PFSK-1 (cell line): ENCODE results near the gene WDR62.

Experiments
- FOXP2 ChIP-seq: optimal IDR thresholded peaks from 2 replicates; pipeline ENCODE3; 2011; ENCODE audit warnings: borderline replicate concordance, control low read depth, inconsistent platforms; ENCODE audit not compliant: insufficient read depth; ENCODE audit errors: extremely low read length, extremely low read depth
- POLR2AphosphoS5 ChIP-seq: IDR thresholded peaks from 2 replicates; pipeline ENCODE4 v1.6.1; 2012; ENCODE audit warnings: low read depth, mild to moderate bottlenecking, control low read depth, low read length, moderate library complexity
- REST ChIP-seq, 2 experiments: IDR thresholded peaks; 2 replicates each; pipeline versions ENCODE4 v1.6.1 to v1.8.0; 2011 to 2012; ENCODE audit warnings: low read depth in 2 of 2, low read length in 2 of 2, control low read depth in 1 of 2, inconsistent platforms in 1 of 2, mild to moderate bottlenecking in 1 of 2, moderate library complexity in 1 of 2; ENCODE audit not compliant: insufficient read depth in 1 of 2
- SIN3A ChIP-seq: IDR thresholded peaks from 2 replicates; pipeline ENCODE4 v1.6.1; 2012; ENCODE audit warnings: mild to moderate bottlenecking, low read length, moderate library complexity, borderline replicate concordance; ENCODE audit not compliant: insufficient read depth
- TAF1 ChIP-seq: IDR thresholded peaks from 2 replicates; pipeline ENCODE4 v1.6.1; 2012; ENCODE audit warnings: low read length, control low read depth, borderline replicate concordance; ENCODE audit not compliant: insufficient read depth

WDR62 gene

DNA sequence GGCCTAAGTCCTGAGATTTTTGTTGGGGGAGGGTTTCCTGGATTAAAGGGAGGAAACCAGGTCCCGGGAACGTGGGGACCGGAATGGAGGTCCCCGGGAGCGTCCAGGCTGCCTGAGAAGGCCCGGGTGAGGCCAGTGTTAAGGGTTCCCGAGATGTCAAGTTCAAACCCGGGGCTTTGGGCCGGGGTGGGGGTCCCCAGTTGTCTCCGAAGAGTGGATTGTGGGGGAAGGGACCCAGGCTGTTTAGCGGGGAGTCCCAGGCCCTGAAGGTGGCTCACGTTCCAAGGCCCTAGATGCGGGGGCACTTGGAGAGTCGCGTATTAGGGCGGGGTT, 97.3 kb downstream of the WDR62 start:
- TF ChIP-seq TAF1, result no peak
- TF ChIP-seq POLR2AphosphoS5, result no peak
- TF ChIP-seq SIN3A, result no peak
- no peak for TF ChIP-seq REST (IDR thresholded peaks at IDR 0.05; ENCODE audit: insufficient read depth in 1 of 2, low read depth in 2 of 2, low read length in 2 of 2)
- no peak for TF ChIP-seq FOXP2

- TF ChIP-seq REST (IDR thresholded peaks at IDR 0.05; ENCODE audit: insufficient read depth in 1 of 2, low read depth in 2 of 2, low read length in 2 of 2) (no peak), SIN3A (no peak), TAF1 (no peak), FOXP2 (no peak), POLR2AphosphoS5 (no peak)
Measured at GRCh38 chr19:36152352-36153091, 97.8 kb downstream of the WDR62 start, which contains the start of gene COX7A1. COX7A1 (minus strand) TSS chr19:36152447; CDS start chr19:36152407, 40 bp downstream.

GRCh38 chr19:36153126-36153525, 98.4 kb downstream of the WDR62 start:
- no peak for TF ChIP-seq SIN3A
